ENCODE measurements around the gene CEP112. TPM values are rescaled to one million over a fixed set of nuclear protein-coding genes. Genes with fewer than 3 reads are reported as not detected.

The CEP112 gene
- total and polyA plus RNA-seq, 2 of the 8 experiments (the other 6 are each of a cell fraction or from before 2014, with no cell fraction given), result 0.62 to 3.1 TPM

- no peak overlapping the region for H2BK120ac ChIP-seq (replicated peaks; ENCODE audit: low read depth, low read length)
Observed at GRCh38 chr17:66211047-66211810, 19.3 kb upstream of the CEP112 start.

More at GRCh38 chr17:66211047-66211810, 19.3 kb upstream of the CEP112 start:
- H3K23me2 ChIP-seq (ENCODE audit: low read depth, low read length), result peaks cover 2% of the 10 kb centered on the region; the same call in 1 of the 2 replicates
- H4K5ac ChIP-seq (ENCODE audit: insufficient read length, low read depth, low read length), result no peak overlapping the region
- CTCF ChIA-PET (ENCODE audit: partially characterized antibody), result interaction anchor here (0.9 to 6.6 kb wide), 2 partner anchors 9 to 463 kb away, joined by 3 to 64 read pairs; no protein-coding TSS in a partner anchor
- FAIRE-seq, result no peak
- H3K14ac ChIP-seq (ENCODE audit: insufficient read length), result no peak overlapping the region
- no peaks in the 10 kb centered on the region for H3K79me2 ChIP-seq (ENCODE audit: control insufficient read depth in 1 of 2, insufficient read depth in 2 of 2, low read length in 2 of 2)
- no peaks in the 10 kb centered on the region for H3K9me3 ChIP-seq (ENCODE audit: insufficient read depth in 2 of 2, low read depth in 1 of 2, low read length in 1 of 2)
- no peak overlapping the region for H2BK12ac ChIP-seq (ENCODE audit: low read depth, low read length)
- TF ChIP-seq TEAD4 (IDR thresholded peaks at IDR 0.05; ENCODE audit: low read depth, low read length) (no peak), CHD2 (IDR thresholded peaks at IDR 0.05; ENCODE audit: low read length) (no peak), KDM1A (IDR thresholded peaks at IDR 0.05; ENCODE audit: borderline replicate concordance, low read length) (no peak), SIRT6 (IDR thresholded peaks at IDR 0.05; ENCODE audit: low read length) (no peak), HDAC6 (IDR thresholded peaks at IDR 0.05; ENCODE audit: low read depth, low read length) (no peak), RBBP5 (IDR thresholded peaks at IDR 0.05; ENCODE audit: borderline replicate concordance, low read depth, low read length) (no peak), TAF7 (optimal IDR thresholded peaks at IDR 0.05; ENCODE audit: borderline replicate concordance, low read depth, low read length) (no peak), RFX5 (IDR thresholded peaks at IDR 0.05; ENCODE audit: borderline replicate concordance, low read depth, low read length) (no peak)
- H2AFZ ChIP-seq (ENCODE audit: low read length), result no peak overlapping the region
- no peaks in the 10 kb centered on the region for H3K36me3 ChIP-seq (ENCODE audit: control insufficient read depth in 2 of 4, insufficient read depth in 4 of 4, low read length in 3 of 4)
- no peak for DNase-seq (ENCODE audit: low read depth in 1 of 2, low spot score in 2 of 2)
- no peak overlapping the region for H3K18ac ChIP-seq (ENCODE audit: extremely low read depth, low read length)
- H4K91ac ChIP-seq (replicated peaks; ENCODE audit: insufficient read length, low read length), result no peak overlapping the region
- H3K79me1 ChIP-seq (ENCODE audit: low read depth, low read length), result no peaks in the 10 kb centered on the region
- no peak overlapping the region for H2AK5ac ChIP-seq (ENCODE audit: low read depth, low read length)
- peaks cover 0 to 2% (median 0%) of the 10 kb centered on the region in 4 experiments; a peak in 1 of 7 replicates for H3K4me1 ChIP-seq (replicated peaks in 1 of 4; ENCODE audit: control insufficient read depth in 3 of 4, insufficient read depth in 4 of 4, low read length in 3 of 4)
- 90 to 100% methylated on average over 1 to 9 of the region's 9 CpGs for WGBS, 2 experiments (ENCODE audit: extremely low coverage in 1 of 2, insufficient coverage in 1 of 2, insufficient read length in 1 of 2, insufficient replicate concordance in 2 of 2, low coverage in 1 of 2, low lambda C conversion rate in 2 of 2, missing lambda C conversion rate in 1 of 2)
- H2BK5ac ChIP-seq (ENCODE audit: low read depth, low read length), result no peak overlapping the region
- no peak overlapping the region for H3K56ac ChIP-seq (replicated peaks; ENCODE audit: insufficient read length, low read depth, low read length)
- no peak overlapping the region for H2BK15ac ChIP-seq (ENCODE audit: low read length)
- no peak overlapping the region for H2BK20ac ChIP-seq (ENCODE audit: low read length)
- H3K4me3 ChIP-seq (ENCODE audit: extremely low read depth in 1 of 4, insufficient read depth in 2 of 4, low read depth in 3 of 4, low read length in 4 of 4), result no peak overlapping the region
- no peak overlapping the region for H3K9ac ChIP-seq (replicated peaks in 1 of 4; ENCODE audit: extremely low read depth in 1 of 4, low read depth in 3 of 4, low read length in 3 of 4)
- POLR2A ChIA-PET (ENCODE audit: partially characterized antibody), result no interaction called here
- no peak overlapping the region for H4K8ac ChIP-seq (ENCODE audit: extremely low read depth, insufficient read depth, low read length)
- no peaks in the 10 kb centered on the region for H4K20me1 ChIP-seq (replicated peaks in 1 of 2; ENCODE audit: control insufficient read depth in 1 of 2, insufficient read depth in 2 of 2, low read length in 2 of 2)
- H3K4ac ChIP-seq (replicated peaks; ENCODE audit: insufficient read length, low read depth, low read length), result no peak overlapping the region
- no peak overlapping the region for H3K4me2 ChIP-seq (ENCODE audit: insufficient read depth in 1 of 2, low read depth in 2 of 2, low read length in 2 of 2)
- H3K27me3 ChIP-seq (replicated peaks in 1 of 4; ENCODE audit: control insufficient read depth in 3 of 4, extremely low read depth in 1 of 4, insufficient read depth in 3 of 4, low read length in 3 of 4), result no peaks in the 10 kb centered on the region
- H3K23ac ChIP-seq (ENCODE audit: insufficient read length), result no peak overlapping the region
- H3K27ac ChIP-seq (ENCODE audit: low read depth, low read length), result no peak overlapping the region

Data from H1 (cell line).